GM23338 (cell line): ENCODE measurements around the gene CASQ1.

Experiments used
- CREB1 ChIP-seq: fragments of 250-450 bp; sonication (Bioruptor Pico); IDR thresholded peaks from 2 replicates; pipeline ENCODE4 v1.5.0; 2020; ENCODE audit warnings: low read depth, mild to moderate bottlenecking, moderate library complexity
- CTCF ChIP-seq, 2 experiments: fragments of 200-600 bp in 1 of 2; sonication (generic) in 1 of 2; conservative IDR thresholded peaks; 2 replicates each; pipeline versions ENCODE4 v1.5.1 to v1.6.1; 2016 to 2017; ENCODE audit warnings: antibody characterized with exemption in 2 of 2, low read depth in 2 of 2, mild to moderate bottlenecking in 2 of 2, moderate library complexity in 1 of 2
- ETS1 ChIP-seq: IDR thresholded peaks from 2 replicates; pipeline ENCODE4 v1.6.1; 2016; ENCODE audit warnings: antibody characterized with exemption
- EZH2 ChIP-seq: fragments of 200-600 bp; sonication (generic); IDR thresholded peaks from one replicate; pipeline ENCODE4 v1.8.0; 2017; ENCODE audit warnings: antibody characterized with exemption, mild to moderate bottlenecking, low read depth; ENCODE audit not compliant: unreplicated experiment
- EZH2phosphoT487 ChIP-seq: fragments of 200-600 bp; sonication (generic); IDR thresholded peaks from one replicate; pipeline ENCODE4 v1.8.1; 2018; ENCODE audit warnings: antibody characterized with exemption; ENCODE audit not compliant: unreplicated experiment
- POLR2AphosphoS5 ChIP-seq: IDR thresholded peaks from 2 replicates; pipeline ENCODE4 v1.6.1; 2016; ENCODE audit warnings: antibody characterized with exemption, low read depth
- REST ChIP-seq: IDR thresholded peaks from one replicate; pipeline ENCODE4 v1.6.1; 2018; ENCODE audit warnings: antibody characterized with exemption; ENCODE audit not compliant: unreplicated experiment

GRCh38 chr1:160232911-160233310 lies 42.5 kb downstream of the CASQ1 start:
- TF ChIP-seq POLR2AphosphoS5 (no peak), CTCF (conservative IDR thresholded peaks at IDR 0.05; ENCODE audit: low read depth in 2 of 2) (no peak), CREB1 (CRISPR knock-in tag) (no peak), EZH2 (no peak), EZH2phosphoT487 (no peak), REST (no peak), ETS1 (no peak)
